ENCODE data around the gene GRIN1.

DNA sequence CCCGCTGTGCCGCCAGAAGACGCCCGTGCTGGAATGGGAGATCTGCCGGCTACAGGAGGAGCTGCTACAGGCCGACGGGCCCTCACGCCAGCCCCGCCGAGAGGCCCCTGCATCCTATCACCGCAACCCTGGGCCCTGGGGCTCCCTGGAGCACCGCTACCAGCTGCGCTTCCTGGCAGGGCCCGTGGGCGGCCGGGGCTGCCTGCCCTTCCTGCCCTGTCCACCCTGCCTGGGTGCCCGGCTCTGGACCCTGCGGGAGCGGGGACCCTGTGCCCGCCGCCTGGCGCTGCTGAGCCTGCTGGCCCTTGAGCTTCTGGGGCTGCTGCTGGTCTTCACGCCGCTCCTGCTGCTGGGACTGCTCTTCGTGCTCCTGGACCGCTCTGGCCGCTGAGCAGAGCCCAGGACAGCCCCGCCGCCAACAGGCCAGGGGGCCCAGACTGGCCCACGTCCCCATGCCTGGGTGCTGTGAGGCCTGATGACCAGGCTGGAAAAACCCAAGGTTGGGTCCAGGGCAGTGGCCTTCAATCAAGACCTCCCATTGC is 79.3 kb downstream of the GRIN1 start:
- TF ChIP-seq, protein P1, sequence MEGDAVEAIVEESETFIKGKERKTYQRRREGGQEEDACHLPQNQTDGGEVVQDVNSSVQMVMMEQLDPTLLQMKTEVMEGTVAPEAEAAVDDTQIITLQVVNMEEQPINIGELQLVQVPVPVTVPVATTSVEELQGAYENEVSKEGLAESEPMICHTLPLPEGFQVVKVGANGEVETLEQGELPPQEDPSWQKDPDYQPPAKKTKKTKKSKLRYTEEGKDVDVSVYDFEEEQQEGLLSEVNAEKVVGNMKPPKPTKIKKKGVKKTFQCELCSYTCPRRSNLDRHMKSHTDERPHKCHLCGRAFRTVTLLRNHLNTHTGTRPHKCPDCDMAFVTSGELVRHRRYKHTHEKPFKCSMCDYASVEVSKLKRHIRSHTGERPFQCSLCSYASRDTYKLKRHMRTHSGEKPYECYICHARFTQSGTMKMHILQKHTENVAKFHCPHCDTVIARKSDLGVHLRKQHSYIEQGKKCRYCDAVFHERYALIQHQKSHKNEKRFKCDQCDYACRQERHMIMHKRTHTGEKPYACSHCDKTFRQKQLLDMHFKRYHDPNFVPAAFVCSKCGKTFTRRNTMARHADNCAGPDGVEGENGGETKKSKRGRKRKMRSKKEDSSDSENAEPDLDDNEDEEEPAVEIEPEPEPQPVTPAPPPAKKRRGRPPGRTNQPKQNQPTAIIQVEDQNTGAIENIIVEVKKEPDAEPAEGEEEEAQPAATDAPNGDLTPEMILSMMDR (IDR thresholded peaks at IDR 0.05) = no peak
- no peak for TF ChIP-seq POLR2A (IDR thresholded peaks at IDR 0.05)

All from thyroid gland (tissue), 4 donors.